HepG2 (cell line): Measurements from ENCODE around the gene TMED9. TPM values are rescaled to one million over a fixed set of nuclear protein-coding genes. Genes with fewer than 3 reads are reported as not detected.

ENCODE experiments used
- FLYWCH1 ChIP-seq: sonication (generic); formaldehyde crosslinking; IDR thresholded peaks from 2 replicates; pipeline ENCODE4 v1.8.1; 2023; ENCODE audit warnings: mild to moderate bottlenecking, missing genetic modification reagents
- HIVEP1 ChIP-seq: sonication (generic); formaldehyde crosslinking; IDR thresholded peaks from 2 replicates; pipeline ENCODE4 v1.4.0; 2020; ENCODE audit warnings: mild to moderate bottlenecking, missing genetic modification reagents
- HMGA1 ChIP-seq: sonication (generic); formaldehyde crosslinking; conservative IDR thresholded peaks from 2 replicates; pipeline ENCODE4 v1.4.0; 2020; ENCODE audit warnings: missing genetic modification reagents
- KDM3A ChIP-seq: IDR thresholded peaks from 2 replicates; pipeline ENCODE4 v1.6.1; 2018; ENCODE audit warnings: low read depth, missing compliant biosample characterization
- KLF12 ChIP-seq: sonication (generic); formaldehyde crosslinking; IDR thresholded peaks from 2 replicates; pipeline ENCODE4 v1.4.0; 2020; ENCODE audit warnings: missing genetic modification reagents, borderline replicate concordance
- MXD4 ChIP-seq: IDR thresholded peaks from 2 replicates; pipeline ENCODE4 v1.6.1; 2016; ENCODE audit warnings: mild to moderate bottlenecking, missing biosample characterization, missing genetic modification reagents
- NFKB2 ChIP-seq: sonication (generic); formaldehyde crosslinking; IDR thresholded peaks from 2 replicates; pipeline ENCODE4 v1.4.0; 2020; ENCODE audit warnings: missing genetic modification reagents, borderline replicate concordance
- RFX5 ChIP-seq: IDR thresholded peaks from 2 replicates; pipeline ENCODE4 v1.6.1; 2011; ENCODE audit warnings: low read depth, low read length, improper control_type of control experiment
- SIN3A ChIP-seq: IDR thresholded peaks from 2 replicates; pipeline ENCODE4 v1.6.1; 2011; ENCODE audit warnings: low read depth, mild to moderate bottlenecking, control low read depth, low read length, borderline replicate concordance
- SP2 ChIP-seq: sonication (generic); formaldehyde crosslinking; IDR thresholded peaks from 2 replicates; pipeline ENCODE4 v1.5.1; 2020; ENCODE audit warnings: mild to moderate bottlenecking, missing genetic modification reagents
- TBP ChIP-seq: sonication (generic); formaldehyde crosslinking; IDR thresholded peaks from 2 replicates; pipeline ENCODE4 v1.5.0; 2020; ENCODE audit warnings: missing genetic modification reagents
- THAP8 ChIP-seq: sonication (generic); formaldehyde crosslinking; IDR thresholded peaks from 2 replicates; pipeline ENCODE4 v1.5.1; 2020; ENCODE audit warnings: missing genetic modification reagents, mild to moderate bottlenecking, borderline replicate concordance
- ZBTB43 ChIP-seq: sonication (generic); formaldehyde crosslinking; conservative IDR thresholded peaks from 2 replicates; pipeline ENCODE4 v1.4.0; 2020; ENCODE audit warnings: missing genetic modification reagents
- ZBTB49 ChIP-seq: sonication (generic); formaldehyde crosslinking; IDR thresholded peaks from 2 replicates; pipeline ENCODE4 v1.4.0; 2020; ENCODE audit warnings: missing genetic modification reagents, borderline replicate concordance
- ZFP90 ChIP-seq: sonication (generic); formaldehyde crosslinking; IDR thresholded peaks from 2 replicates; pipeline ENCODE4 v1.8.0; 2022; ENCODE audit warnings: missing genetic modification reagents, mild to moderate bottlenecking, inconsistent platforms, borderline replicate concordance
- ZNF142 ChIP-seq: sonication (generic); formaldehyde crosslinking; IDR thresholded peaks from 2 replicates; pipeline ENCODE4 v1.4.0; 2020; ENCODE audit warnings: missing genetic modification reagents
- ZNF468 ChIP-seq: sonication (generic); formaldehyde crosslinking; IDR thresholded peaks from 2 replicates; pipeline ENCODE4 v1.8.0; 2022; ENCODE audit warnings: mild to moderate bottlenecking, moderate library complexity, missing genetic modification reagents
- ZNF619 ChIP-seq: sonication (generic); formaldehyde crosslinking; IDR thresholded peaks from 2 replicates; pipeline ENCODE4 v1.4.0; 2020; ENCODE audit warnings: mild to moderate bottlenecking, missing genetic modification reagents
- ZNF709 ChIP-seq: sonication (generic); formaldehyde crosslinking; IDR thresholded peaks from 2 replicates; pipeline ENCODE4 v1.5.0; 2020; ENCODE audit warnings: mild to moderate bottlenecking, missing genetic modification reagents
- ZSCAN12 ChIP-seq: sonication (generic); formaldehyde crosslinking; IDR thresholded peaks from 2 replicates; pipeline ENCODE4 v1.9.0; 2021; ENCODE audit warnings: mild to moderate bottlenecking, missing genetic modification reagents
- polyA plus RNA-seq, 8 experiments: library from polyadenylated mRNA; depleted of rRNA in 3 of 8; stranded (reverse) in 7 of 8; unstranded in 1 of 8; fragments of >200 nt; fragmentation: Illumina TruSeq in 4 of 8; extraction: Trizol in 4 of 8; gene quantifications; 2 replicates each; pipeline versions ENCODE4 v1.2.1 to v1.2.3, GENCODE V29; 2011 to 2016; ENCODE audit warnings: low read depth in 4 of 8, missing spikeins in 1 of 8, mixed read lengths in 1 of 8; ENCODE audit not compliant: insufficient read depth in 1 of 8
- total RNA-seq, 5 experiments: library from RNA; depleted of rRNA; stranded (reverse); fragments of >200 nt; fragmentation: Illumina TruSeq; extraction: Trizol; gene quantifications; 2 replicates each; pipeline ENCODE4 v1.2.3, GENCODE V29; 2016; ENCODE audit warnings: low read depth in 1 of 5

Gene TMED9
- total and polyA plus RNA-seq, 2 of the 13 experiments (the other 11 are each of a cell fraction or from before 2014, with no cell fraction given): 161 to 350 TPM

- TF ChIP-seq ZBTB49 (CRISPR knock-in tag) (no peak), ZNF468 (CRISPR knock-in tag) (no peak; the same call in 1 of the 2 replicates), SIN3A (peak; percentile 67; the same call in 1 of the 2 replicates), KDM3A (CRISPR knock-in tag) (peak; percentile 43; the same call in 1 of the 2 replicates), THAP8 (CRISPR knock-in tag) (no peak), ZNF709 (CRISPR knock-in tag) (peak; percentile 68; the same call in 1 of the 2 replicates), MXD4 (peak; percentile 30; the same call in 1 of the 2 replicates), TBP (CRISPR knock-in tag) (peak; percentile 84; the same call in 1 of the 2 replicates), SP2 (no peak), KLF12 (peak; percentile 86), HIVEP1 (no peak), ZSCAN12 (CRISPR knock-in tag) (no peak), FLYWCH1 (CRISPR knock-in tag) (no peak), NFKB2 (peak; percentile 68; the same call in 1 of the 2 replicates), ZNF619 (no peak), RFX5 (no peak), ZNF142 (no peak), ZBTB43 (CRISPR knock-in tag) (no peak), ZFP90 (no peak), HMGA1 (CRISPR knock-in tag) (no peak)
Measured at GRCh38 chr5:177599731-177600507, 7.9 kb downstream of the TMED9 start, which contains the start of gene B4GALT7 (continued).
